ENCODE data around the gene ANKRD13D.

GRCh38 chr11:67289651-67290479, 762 bp downstream of the ANKRD13D start:
- no peak for TF ChIP-seq CTCF (IDR thresholded peaks at IDR 0.05; ENCODE audit: low read depth, low read length, poor library complexity, severe bottlenecking)
- TF ChIP-seq EZH2phosphoT487 (IDR thresholded peaks at IDR 0.05; ENCODE audit: borderline replicate concordance, low read length), result no peak
